HG03460 (cell line): ENCODE results near the gene GJD3.
"Not testable (repeated sequence)": the region's sequence is repeated elsewhere in the genome, so short reads cannot be mapped to it uniquely, and the experiment has no call there.

Experiments used
- ATAC-seq: cut with Tn5 transposase; IDR thresholded peaks from one replicate; pipeline ENCODE4 v1.9.1; 2021; ENCODE audit not compliant: unreplicated experiment

GJD3 gene

GRCh38 chr17:40369923-40370322 is 5.4 kb upstream of the GJD3 start:
- ATAC-seq, result no peak

- not testable (repeated sequence) for ATAC-seq
These were observed 3.2 kb upstream of the GJD3 start for GRCh38 chr17:40367728-40368127.

- ATAC-seq, result no peak
These were observed 2.5 kb upstream of the GJD3 start for GRCh38 chr17:40366861-40367518.

- ATAC-seq, result no peak
These were observed 1.7 kb upstream of the GJD3 start for GRCh38 chr17:40366076-40366860.

- ATAC-seq, result no peak
These were observed 369 bp upstream of the GJD3 start for GRCh38 chr17:40364906-40365305.

GRCh38 chr17:40363111-40363827 is 1.3 kb downstream of the GJD3 start:
- no peak for ATAC-seq

GRCh38 chr17:40362696-40363110 is 1.8 kb downstream of the GJD3 start:
- no peak for ATAC-seq

- no peak for ATAC-seq
These were observed 2.4 kb downstream of the GJD3 start for GRCh38 chr17:40361925-40362695.

- ATAC-seq, result no peak
These were observed 3.2 kb downstream of the GJD3 start for GRCh38 chr17:40361063-40361924.

GRCh38 chr17:40360091-40360490 is 4.4 kb downstream of the GJD3 start:
- ATAC-seq, result no peak

- ATAC-seq, result no peak
These were observed 6.1 kb downstream of the GJD3 start for GRCh38 chr17:40358323-40359038.

GRCh38 chr17:40356990-40357881 is 7.3 kb downstream of the GJD3 start:
- ATAC-seq, result no peak

- ATAC-seq, result no peak
These were observed 8.5 kb downstream of the GJD3 start for GRCh38 chr17:40355804-40356758.

GRCh38 chr17:40355123-40355803 is 9.3 kb downstream of the GJD3 start:
- no peak for ATAC-seq

GRCh38 chr17:40354221-40355122 is 10.1 kb downstream of the GJD3 start:
- ATAC-seq, result no peak
